Stimulated activated CD8-positive, alpha-beta memory T cell treated with anti-CD3 and anti-CD28 coated beads, Interleukin-15, amount 100 ng/mL, for 24 hours (primary cell): ENCODE results near the gene ENOX1.

Experiments used
- DNase-seq: peaks from one replicate; pipeline ENCODE4 v3.0.0-alpha.2; 2020; ENCODE audit warnings: low read depth

ENOX1 gene

DNA sequence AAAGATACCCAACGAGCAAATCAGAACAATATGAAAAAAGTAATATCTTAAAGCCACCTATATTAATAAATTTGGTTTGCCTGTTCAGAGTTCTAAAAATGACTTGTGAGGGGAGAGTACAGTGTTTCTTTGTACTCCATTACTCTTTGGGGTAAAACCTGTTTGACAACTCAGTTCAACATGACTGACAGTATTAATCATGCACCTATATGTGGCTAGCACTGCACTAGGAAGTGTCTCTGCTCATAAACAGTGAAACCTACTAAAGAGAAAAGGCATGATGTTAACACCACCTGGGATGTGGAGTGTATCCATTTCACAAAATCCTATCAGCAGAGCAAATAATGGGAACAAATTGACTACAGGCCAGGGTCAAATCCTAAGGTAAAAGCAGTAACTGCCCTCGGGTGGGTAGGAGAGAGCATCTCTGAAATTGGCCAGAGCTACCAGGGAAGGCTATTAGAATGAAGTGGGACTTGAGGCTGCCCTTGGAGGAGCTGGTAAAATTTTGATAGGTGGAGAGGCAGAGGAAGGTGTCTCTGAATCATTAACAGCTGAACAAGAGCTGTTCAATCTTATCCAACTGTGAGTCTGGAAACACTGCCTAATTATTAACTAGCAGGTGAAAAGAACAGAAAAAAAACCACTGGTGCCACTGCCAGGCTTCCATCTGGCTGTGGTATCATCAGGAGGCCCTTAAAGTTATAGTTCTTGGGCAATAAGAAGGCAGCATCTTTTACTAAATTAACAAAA is 398.3 kb downstream of the ENOX1 start:
- no peak for DNase-seq

DNA sequence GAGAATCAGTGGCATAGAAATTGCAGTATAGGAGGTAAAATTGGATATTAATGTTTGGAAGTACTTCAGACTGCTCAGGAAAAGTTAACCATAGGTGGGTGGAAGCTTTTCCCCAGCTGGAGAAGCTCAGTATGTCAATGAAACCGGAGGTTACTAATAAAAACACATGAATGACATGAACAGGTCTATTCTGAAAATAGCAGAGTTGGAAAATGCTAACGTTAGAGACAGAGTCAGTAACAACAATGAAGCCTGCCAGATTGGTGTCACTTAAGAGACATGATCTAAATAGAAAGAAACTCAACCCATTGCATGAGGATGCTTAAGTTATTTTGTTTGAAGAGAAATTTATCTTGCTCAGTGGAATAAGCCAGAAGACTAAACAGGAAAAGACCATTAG is 398.9 kb downstream of the ENOX1 start:
- DNase-seq, result no peak

DNA sequence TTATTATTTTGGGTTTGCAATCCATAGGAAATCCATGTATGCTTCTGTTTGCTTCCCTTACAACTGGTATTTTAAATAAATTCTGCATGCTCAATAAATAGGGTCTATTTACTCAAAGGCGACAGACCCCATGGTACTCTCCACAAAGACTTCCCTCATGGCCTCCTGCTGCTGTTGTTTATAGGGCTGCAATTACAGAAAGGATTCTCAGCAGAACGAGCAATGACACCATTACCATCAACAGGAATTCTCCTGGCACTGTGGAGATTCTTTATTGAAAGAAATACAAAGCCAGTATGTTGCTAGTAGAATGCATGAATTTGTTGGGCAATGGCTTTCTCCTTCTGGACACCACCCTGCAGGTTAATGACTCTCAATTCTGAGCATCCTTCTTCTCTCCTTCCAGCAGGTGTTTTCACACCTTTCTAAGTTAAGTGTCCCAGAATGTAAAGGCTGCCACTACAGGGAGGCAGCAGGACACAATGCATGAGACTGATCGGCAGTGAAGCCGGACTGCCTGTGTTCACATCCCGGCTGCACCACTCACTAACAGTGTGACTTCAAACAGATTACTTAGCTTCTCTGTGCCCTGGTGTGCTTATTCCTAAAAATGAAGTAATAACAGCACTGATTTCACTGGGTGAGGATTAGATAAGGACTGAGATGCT is 403.1 kb downstream of the ENOX1 start:
- DNase-seq, result no peak

DNA sequence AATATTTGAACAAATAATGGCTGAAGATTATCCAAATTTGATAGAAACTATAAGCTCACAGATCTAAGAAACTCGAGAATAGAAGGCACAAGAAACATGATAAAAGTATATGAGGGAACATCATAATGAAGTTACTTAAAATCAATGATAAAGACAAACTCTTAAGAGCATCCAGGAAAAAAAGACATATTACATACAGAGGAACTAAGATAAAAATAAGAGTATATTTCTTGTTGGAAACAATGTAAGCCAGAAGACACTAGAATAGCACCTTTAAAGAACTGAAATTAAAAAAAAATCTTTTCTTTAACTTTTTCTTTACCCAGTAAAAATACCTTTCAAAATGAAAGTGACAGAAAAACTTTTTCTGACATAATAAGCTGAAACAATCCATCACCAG is 407.0 kb downstream of the ENOX1 start:
- no peak for DNase-seq

DNA sequence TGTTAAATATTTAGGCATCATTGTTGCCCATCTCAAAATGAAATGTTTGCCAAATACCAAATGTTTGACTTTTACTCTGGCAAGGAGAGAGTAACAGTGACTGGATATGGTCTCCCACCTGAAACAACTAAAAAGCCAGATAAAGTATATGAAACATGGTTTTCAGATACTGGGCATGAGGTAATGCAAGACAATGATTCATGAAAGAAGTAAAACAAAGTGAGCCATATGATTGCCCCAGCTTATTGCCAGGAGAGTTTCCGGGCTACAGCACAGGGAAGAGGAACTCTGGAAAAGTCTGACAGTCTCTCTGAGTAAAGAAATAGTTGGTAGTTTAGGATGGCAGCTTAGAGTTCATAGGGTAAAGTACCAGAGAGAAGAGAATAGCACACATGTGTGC is 408.8 kb downstream of the ENOX1 start:
- no peak for DNase-seq

DNA sequence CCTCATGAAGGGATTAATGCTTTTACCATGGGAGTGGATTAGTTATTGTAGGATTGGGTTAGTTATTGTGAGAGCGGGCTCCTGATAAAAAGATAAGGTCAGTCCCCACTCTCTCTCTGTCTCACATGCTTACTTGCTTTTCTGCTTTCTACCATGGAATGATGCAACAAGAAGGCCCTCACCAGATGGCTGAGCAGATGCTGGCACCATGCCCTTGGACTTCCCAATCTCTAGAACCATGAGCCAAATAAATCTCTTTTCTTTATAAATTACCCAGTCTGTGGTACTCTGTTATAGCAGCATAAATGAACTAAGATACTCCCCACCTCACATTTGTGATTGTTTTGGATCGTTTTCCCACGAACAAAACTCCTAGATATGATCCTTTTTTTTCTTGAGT is 409.6 kb downstream of the ENOX1 start:
- no peak for DNase-seq

DNA sequence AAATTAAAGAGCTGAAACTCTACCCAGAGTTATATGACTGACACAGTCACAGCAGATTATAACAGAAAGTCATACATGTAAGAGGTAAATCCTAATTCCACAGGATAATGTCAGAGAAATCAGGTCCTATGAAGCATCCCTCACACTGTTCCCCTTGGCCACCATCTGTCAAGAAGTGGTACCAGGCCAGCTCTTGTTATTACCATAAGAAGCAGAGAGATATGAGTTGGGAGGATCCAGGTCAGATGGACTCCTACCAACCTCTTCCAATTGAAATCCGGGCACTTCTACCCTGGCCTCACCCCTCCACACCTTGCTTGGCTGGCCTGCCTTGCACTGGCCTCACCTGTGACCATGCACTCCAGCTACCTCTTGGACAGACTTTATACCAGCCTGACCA is 410.2 kb downstream of the ENOX1 start:
- DNase-seq, result no peak

DNA sequence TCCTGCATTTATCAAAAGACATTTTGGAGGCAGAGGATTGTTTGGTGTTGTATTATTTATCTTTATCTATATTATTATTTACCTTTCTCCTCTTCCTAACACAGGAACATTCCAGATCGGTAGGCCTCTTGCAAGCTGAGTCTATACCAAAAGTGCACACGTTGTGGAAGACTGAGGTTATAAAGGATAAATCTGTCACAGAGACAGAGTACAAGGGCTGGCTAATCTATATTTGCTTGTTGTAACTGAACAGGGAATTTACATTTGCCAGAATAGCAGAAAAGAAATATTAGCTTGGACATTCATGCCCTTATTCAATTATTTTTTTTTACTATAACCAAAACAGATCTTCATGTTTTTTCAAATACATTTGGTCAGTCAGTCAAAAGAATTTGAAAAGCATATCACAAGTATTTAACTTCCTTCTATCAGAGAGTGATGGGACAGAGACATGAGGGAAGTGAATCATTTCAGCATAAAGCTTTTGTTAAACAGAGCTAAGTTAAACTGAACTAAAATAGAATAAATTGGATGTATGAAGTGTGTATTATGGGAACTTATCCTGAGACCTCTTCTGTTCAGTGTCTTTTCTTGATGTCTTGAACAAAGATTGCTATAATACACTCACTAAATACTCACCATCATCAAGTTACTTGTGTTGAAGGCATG is 410.8 kb downstream of the ENOX1 start:
- no peak for DNase-seq

DNA sequence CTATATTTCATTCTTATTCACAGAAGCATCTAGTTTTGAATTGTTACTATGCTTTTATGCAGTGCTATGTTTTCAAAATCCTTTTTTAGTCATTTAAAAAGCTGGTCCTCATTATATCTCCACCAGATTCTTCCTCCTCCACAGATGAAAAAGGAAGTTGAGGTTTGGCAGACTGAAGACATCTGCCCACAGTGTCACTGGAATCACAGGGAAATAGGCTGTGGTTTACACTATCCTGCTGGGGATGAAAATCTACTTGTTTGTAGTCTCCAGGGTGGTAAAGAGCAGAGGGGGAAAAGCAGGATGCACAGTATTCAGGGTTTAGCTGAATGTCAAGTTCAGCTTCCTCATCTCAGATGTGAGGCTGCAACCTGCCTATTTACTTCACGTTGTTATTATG is 412.2 kb downstream of the ENOX1 start:
- no peak for DNase-seq

DNA sequence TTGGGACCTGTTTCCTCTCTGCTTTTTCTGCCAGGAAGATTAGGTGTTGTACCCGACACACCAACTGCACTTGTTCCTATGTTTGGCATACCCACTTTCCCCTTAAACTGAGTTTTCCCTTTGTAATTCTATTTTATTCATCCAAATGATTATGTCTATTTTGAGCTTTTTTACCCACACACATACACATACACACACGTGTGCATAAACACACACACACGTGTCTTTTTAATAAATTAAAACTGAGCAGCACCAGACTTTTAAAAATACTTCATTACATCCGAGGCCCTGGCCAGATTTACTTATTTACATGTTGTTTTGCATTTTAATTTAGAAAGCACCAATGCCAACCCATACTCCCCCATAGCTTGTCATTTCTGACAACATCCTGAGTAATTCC is 413.4 kb downstream of the ENOX1 start:
- DNase-seq, result no peak

DNA sequence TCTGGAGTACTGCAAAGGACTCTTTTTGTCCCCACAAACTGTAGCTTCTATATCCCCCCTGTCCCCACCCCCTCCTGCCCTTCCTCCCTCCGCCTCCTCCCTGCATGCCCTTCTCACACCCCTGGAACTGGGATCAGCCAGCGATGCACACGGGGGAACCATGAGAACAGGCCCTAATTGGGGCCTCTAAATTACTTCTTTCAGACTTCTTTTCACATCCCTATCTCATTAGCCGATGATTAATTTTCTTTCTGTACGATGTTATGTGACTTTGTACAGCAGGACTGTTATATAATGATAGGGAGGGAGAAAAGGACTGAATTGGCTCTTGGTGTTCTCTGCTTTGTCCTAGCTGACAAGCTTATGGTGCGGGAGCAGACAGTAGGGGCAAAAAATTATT is 415.9 kb downstream of the ENOX1 start:
- DNase-seq, result no peak

DNA sequence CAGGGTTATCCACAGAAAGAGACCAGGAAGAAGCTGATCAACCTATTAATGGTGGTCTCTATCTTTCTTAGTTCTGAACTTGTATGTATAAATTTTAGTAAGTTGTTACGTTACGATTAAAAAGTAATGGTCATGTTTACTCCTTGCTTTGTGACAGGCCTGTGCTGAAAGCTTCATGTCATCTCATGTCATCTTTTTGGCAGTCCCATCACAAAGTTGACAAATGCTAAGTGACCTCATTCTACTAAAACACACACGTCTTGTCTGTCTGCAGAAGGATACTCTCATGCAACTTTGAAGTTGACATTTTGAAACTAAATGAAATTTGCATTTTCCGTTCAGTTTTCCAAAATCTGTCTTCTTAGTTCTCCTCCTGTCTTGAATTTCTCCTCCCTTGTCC is 417.5 kb downstream of the ENOX1 start:
- no peak for DNase-seq

DNA sequence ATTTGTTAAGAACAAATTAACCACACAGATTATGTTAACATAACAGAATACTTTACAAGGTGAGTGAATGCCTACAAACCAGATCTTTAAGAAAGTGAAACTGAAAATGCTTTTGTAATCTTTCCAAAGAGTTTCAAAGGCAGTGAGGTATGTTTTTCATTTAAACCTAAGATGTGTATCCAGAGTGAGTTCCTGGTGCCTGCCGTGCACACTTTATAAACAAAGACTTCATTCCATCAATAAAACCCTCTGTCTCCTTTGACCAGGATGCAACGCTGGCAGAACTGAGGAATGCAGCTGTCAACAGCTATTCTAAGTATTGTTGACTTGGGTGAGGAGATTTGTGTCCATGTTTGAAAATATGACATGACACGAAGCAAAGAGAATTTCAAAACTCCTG is 418.8 kb downstream of the ENOX1 start:
- no peak for DNase-seq

DNA sequence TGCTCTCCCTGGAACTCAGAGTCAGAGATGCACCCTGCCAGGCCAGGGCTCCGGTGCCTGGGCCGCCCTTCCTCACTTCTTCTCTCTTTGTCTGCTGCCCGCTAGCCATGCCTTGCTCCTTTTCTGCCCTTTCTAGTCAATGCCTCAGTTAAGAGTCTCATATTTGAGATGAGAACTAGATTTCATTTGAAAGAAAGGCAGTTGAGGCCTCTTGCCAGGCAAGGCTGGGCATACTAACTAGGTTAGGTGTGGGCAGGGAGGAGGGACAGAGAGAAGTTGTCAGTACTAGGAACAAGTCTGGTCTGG is 421.8 kb downstream of the ENOX1 start:
- DNase-seq, result no peak

DNA sequence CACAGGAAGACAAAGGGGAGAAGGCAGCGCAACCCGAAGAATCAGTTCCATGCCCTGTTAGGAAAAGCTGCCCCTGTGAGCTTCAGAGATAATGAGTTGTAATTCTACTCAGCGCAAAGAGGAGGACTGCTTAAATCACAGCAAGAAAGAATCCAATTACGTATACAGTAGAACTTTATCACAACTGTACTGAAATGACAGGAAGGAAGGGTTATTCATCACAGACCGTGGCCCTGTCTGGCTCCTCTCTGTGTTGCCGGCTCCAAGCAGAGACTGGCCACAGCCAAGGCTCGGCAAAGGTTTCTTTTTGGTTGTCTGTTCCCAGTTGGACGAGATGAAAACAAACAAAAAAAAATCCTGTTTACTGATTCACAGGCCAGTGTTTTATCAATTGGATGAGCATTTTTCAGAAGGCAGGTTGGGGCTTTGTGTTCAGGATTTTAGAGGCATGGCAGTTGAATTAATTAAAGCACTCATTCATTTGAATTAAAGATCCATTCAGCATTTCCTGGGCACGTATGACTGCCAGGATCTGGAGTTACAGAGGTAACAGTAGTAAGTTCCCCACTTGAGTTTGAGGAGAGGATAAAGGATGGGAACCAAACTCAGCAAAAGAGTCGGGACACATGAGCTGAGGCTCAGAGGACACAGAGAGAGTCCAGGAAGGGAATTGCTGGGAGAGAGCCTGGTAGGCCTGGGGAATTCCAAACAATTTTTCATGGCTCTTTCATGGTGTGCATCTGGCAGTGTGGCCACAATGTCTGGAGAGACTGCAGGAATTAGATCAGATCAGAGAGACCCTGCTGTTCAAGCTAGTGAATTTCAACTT is 422.3 kb downstream of the ENOX1 start:
- DNase-seq, result no peak

DNA sequence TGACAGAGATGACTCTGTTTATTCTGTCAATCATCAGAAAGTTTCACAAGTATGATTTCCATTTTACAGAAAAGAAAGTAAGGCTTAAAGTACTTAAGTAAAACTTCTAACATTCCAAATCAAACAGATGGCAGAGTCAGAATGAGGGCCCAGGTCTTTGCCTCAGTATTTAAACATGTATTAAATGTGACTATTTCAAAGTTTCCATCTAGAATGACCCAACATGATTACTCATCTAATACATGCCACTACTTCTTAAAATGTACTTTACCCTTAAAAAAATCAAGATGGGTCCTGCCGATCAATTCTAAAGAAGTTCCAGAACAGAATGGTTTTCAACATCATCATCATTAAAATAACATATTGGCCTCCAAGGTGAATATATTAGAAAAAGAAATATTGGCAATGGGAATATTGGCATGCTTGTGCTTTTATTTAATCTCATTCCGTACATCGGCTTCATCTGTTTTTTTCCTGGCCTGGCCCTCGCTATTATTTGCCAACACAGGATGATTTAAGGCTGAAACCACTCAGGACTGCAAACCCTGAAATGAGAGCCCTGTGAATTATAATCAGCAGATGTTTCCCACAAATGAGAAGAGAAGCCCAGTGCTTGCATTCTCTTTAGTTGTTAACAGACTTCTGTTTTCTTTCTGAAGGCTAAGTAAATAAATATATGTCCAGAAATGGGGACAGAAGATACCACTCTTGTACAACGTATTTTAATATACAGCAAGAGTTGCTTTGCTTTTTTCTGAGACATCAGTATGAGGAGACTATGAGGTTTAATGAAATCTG is 423.4 kb downstream of the ENOX1 start:
- DNase-seq, result no peak

DNA sequence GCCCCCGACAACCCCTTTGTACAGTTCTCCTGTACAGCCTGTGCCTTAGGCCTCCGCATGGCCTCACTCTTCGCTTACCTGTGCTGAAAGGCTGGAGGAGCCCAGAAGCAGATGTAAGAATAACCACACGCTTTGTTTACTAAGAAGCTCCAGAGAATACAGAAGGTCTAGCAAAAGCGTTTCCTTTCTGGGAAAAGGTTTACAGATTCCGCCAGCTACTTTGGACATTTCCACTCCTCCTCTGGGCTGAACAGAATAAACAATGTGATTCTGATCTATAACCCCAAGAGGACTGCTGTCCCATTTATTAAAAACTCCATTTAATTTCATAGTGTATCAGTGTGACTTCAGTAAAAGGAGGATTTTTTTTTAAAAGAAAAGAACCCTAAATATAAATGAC is 424.2 kb downstream of the ENOX1 start:
- DNase-seq, result no peak

DNA sequence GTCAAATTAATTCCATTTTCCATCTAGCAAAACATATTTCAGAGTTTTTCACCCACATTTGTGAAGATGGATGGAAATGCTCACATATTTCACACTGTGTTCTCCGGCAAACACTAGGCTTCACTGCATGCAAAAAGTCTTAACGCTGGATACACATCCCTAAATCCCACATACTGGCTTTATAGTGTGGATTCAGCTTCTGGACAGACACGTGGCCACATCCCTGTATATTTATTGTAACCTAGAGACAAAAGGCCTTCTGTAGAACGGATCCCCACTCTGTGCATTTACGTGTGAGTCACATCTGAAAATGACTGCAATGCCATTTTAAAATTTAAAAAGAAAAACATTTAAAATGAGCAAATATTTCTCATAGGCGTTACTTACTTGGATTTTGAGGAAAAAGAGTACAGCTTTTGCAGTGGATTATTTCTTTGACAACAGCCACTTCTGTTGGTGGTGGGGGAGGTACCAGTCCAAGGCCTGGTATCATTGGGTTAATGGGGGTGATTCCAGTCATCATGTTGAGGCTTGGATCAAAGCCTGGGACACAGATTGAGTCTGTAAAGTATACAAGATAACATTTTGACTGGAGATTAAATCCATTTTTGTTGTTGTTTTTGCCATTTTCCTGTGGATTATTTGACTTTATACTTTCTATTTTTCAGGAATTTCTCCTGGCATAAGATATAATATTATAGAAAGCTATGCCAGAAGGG is 425.7 kb downstream of the ENOX1 start:
- no peak for DNase-seq

DNA sequence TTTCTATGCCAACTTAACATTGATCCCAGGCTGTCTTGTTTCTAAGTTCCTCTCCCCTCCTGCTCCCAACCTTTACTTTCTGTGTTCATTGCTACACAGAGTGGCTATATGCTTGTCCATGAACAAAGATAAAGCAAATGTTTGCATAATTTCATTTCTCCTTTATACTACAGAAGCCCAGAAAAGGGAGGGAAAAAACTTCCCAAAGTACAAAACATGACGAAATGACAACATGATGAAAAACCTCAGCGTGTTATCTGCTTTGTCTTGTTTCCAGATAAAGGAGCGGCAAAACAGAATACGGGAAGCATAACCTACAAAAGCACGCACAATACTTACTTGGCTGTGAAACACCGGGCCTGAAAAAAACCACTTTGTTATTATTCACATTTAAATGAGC is 426.6 kb downstream of the ENOX1 start:
- DNase-seq, result no peak

DNA sequence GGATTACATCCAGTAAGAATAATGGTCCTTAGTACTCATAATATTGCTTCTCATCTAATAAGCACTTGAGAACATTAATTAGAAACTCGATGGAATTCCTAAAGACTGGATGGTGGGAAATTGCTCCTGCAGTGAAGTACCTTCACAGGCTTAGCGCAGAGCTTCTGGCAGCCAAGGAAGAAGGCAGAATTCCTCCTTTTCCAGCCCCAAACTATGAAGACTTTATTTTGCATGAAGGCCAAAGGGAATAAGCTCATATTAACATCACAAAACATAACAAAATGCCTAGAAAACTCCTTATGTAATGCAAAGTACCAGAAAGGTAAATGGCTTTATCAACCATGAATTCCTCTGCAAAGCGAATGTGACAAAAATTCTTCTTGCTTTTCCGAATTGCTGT is 427.2 kb downstream of the ENOX1 start:
- DNase-seq, result no peak

DNA sequence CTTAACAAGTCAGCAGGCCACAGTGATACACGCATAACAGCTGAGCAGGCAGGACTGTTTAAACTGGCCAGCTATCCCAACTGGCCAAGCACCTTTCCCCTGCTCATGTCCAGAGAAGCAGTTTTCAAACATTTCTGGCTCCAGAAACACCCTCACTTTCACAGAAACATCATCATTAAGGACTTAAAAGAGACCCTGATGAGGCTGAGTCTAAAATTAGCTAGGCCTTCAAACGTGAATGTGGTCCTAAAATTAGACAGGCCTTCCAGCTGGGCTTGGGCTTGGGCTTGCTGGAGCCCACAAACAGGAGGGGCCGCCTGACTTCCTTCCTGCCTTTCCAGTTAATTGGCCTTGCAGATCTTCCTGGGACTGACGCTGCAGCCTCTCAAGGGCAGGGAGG is 429.2 kb downstream of the ENOX1 start:
- DNase-seq, result no peak
